HS-5 (cell line): ENCODE results near the gene SGCD.

Experiments
- DNase-seq: peaks from one replicate; pipeline ENCODE4 v3.0.0-alpha.2; 2012; ENCODE audit warnings: low read depth

SGCD gene

GRCh38 chr5:156693113-156693512 is 366.1 kb downstream of the SGCD start:
- DNase-seq = no peak

DNA sequence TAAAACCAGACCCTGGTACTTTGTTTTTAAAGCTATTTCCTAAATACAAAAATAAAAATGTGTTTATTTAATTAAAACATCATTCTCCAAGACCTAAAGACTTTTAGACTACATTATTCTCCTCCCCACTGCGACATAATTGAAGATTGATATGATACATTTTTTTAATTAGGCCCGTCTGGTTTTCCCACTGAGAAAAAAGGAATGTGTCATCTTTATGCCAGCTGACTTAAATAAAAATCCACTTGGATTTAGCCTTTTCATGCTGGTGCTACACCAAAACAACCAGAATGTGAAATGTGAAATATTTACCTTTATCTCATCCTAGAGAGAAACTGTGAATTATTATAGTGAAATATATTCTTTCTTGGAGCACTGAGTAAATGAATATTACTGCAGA is 367.6 kb downstream of the SGCD start:
- no peak for DNase-seq

DNA sequence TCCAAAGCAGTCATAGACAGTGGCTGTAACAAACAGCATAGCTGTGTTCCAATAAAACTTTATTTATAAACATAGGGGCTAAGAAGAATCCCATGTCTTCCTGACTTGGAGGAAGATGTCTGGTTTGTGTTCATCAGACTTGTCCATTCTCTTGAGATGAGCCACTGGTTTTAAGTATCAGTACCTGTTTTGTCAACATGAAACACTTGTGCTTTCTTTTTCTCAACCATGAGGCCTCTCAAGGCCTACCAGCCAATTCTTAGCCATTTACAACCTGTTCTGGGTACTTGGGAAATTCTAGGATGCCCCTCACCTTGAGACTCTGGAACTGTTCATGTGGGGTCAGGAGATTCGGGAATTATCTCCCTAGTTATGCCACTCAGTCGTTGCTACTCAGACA is 368.8 kb downstream of the SGCD start:
- DNase-seq = no peak

DNA sequence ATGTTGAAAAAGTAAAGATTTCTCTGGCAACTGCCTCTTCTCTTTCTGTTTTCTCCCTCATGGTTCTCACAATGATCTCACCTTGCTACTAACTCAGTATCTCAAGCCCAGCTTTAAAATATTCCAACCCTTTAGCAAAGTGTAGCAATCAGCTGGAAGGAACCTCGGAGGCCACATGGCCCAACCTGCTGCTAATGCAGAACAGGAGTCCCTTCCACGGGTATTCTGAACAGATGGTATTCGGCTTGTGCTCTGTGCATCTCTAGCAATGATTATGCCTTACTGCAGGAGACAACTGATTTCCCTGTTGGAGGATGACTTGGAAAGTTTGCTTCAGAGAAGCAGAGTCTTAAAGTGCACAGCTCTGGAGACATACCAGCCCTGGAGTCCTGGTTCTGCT is 371.4 kb downstream of the SGCD start:
- DNase-seq = no peak

- no peak for DNase-seq
Observed at GRCh38 chr5:156699147-156699546, 372.2 kb downstream of the SGCD start.

DNA sequence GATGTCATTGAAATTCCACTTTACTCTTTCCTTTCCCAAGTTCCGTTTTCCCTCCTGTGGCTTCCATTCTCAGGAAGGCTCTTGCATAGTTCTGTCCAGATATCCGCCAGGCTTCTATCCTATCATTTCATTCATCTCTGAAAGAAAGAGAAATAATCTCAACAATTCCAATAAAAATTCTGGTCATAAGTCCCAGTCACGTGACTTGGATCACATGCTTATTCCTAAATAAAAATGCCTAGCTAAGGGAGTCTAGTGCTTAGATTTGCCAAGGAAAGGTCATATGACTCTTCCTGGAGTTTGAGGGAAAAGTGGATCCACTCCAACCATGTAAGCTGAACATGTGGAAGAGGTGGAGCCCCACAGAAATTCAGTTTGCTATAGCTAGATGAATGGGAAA is 377.2 kb downstream of the SGCD start:
- no peak for DNase-seq

GRCh38 chr5:156706631-156707030 is 379.7 kb downstream of the SGCD start:
- DNase-seq = no peak

DNA sequence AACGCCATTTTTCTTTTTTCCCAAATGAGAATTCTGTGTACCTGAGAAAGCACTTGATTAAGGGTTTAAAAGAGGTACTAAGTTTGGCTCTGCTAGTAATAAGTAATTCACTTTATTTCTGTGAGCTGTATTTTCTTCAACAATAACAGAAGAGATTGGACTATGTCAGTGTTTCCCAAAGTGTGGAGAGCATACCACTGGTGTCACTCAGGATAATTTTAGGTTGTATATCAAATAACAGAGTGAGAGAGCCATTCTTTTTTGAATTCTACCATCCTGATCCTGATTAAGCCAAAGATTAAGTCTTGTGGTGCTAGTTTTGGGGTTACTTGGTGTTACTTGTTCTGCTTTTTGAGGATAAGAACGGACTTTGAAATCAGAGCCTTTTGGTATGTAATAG is 380.8 kb downstream of the SGCD start:
- DNase-seq = no peak

GRCh38 chr5:156715287-156715686 is 388.3 kb downstream of the SGCD start:
- DNase-seq = no peak

DNA sequence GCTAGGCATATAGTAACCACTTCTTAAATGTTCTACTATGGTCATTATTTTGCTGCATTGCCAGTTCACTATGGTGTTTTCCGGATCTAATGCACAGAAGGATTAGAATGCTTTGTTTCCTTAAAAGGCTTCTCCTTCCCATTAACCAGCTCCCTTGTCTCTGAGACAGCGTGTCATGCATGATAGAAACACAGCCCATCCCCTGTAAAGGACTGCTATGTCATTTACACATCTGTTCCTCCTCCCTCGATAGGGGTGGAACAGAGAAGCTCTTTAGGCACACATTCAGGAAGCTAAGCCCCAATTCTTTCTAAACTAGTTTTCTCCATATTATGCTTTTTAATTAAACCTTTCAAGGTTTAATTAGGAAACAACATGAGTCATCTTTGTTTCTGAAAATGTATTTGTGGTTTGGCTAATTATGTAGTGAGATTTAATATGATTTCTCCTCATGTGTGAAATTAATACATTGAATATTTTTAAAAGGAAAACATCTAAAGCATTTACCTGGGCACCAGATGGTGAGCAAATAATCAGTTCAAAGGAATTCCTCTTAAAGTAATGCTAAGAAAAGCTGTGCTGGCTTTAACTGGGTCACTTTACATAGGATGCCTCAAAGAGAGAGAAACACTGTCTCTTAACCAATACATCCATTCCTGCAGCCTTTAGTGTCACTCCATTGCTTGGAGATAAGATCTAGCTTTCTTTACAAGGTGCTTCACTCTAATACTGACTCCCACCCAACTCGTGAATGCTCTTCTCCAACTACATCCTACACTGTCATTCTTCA is 389.8 kb downstream of the SGCD start:
- DNase-seq = no peak

GRCh38 chr5:156718985-156719384 is 392.0 kb downstream of the SGCD start:
- DNase-seq = no peak

GRCh38 chr5:156722358-156722757 is 395.4 kb downstream of the SGCD start:
- DNase-seq = no peak

DNA sequence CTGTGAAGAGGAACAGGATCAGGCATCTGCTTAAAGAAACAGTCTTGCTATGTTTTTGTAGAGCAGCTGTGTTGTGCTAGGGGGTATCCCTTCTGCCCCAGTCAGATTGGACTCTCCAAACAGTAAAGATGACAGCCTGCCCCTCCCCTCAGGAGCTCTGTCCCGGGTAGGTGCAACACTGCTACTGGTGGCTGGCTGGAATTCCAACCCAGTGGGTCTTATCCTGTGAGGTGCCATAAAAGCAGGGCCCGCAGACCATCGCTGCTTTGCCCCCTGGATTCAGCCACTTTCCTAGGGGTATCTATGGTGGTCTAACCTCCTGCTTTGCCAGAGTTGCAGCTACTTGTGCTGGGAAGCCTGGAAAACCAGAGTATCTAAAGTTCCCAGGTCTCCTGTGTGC is 408.5 kb downstream of the SGCD start:
- no peak for DNase-seq

GRCh38 chr5:156741516-156741915 is 414.6 kb downstream of the SGCD start:
- no peak for DNase-seq

DNA sequence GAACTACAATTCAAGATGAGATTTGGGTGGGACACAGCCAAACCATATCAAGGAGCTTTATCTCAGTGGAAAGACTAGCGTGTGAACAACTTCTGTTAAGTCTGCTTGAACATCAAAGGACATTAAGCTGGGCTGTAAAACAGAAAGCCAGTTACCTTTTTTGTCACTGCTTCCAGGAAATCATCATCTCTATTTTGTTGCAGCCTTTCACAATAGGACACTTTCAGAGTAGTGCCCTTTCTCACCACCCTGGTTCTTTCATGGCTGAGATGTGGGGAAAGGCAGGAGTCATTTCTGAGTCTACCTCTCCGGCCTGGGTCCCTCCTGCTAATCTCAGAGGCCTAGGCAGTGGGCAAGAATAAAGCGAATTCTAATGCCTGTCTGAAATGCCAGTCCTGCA is 426.9 kb downstream of the SGCD start:
- no peak for DNase-seq

DNA sequence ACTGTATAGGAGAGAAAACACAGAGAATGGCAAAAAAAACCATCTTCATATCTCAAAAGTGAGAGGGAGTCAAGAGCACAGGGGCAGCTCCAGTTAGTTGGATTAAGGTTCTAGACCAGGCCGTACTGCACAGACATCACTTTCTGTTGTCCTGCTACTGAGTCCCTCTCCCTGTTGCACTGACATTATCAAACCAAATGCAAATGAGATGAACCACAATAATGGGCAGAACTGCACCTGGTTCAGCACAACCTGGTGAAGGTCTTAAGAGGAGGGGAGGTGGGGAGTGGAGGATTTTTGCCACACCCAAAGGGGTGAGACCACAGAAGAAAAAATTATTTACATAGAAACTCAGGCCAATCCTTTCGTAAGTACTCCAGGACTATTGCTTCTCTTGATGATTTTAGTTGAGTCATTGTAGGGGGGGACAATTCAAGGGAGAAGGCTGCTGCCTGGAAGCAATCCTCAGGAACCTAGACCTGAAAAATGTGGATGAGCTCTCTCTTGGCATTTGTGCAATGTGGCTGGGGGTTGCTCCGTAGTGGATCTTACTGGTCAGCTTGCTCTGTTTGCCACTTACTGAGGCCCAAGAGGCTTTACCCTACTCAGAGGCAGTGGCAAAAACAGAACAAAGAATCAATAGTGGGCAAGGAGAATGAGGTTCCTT is 428.6 kb downstream of the SGCD start:
- no peak for DNase-seq

- no peak for DNase-seq
Observed at GRCh38 chr5:156758011-156758791, 431.2 kb downstream of the SGCD start.

DNA sequence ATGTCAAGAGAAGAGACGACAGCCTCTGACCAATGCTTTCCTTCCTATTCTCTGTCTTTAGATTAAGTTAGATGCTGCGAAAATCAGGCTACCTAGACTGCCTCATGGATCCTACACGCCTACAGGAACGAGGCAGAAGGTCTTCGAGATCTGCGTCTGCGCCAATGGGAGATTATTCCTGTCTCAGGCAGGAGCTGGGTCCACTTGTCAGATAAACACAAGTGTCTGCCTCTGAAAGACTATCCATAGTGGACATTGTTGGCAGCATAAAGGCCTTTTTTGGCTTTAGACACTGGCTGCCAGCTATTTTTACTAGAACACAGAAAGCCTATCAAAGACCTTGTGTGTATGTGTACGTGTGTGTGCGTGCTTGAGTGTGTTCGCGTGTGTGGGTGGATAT is 432.2 kb downstream of the SGCD start:
- DNase-seq = no peak

- no peak for DNase-seq
Observed at GRCh38 chr5:156762771-156763170, 435.8 kb downstream of the SGCD start.

DNA sequence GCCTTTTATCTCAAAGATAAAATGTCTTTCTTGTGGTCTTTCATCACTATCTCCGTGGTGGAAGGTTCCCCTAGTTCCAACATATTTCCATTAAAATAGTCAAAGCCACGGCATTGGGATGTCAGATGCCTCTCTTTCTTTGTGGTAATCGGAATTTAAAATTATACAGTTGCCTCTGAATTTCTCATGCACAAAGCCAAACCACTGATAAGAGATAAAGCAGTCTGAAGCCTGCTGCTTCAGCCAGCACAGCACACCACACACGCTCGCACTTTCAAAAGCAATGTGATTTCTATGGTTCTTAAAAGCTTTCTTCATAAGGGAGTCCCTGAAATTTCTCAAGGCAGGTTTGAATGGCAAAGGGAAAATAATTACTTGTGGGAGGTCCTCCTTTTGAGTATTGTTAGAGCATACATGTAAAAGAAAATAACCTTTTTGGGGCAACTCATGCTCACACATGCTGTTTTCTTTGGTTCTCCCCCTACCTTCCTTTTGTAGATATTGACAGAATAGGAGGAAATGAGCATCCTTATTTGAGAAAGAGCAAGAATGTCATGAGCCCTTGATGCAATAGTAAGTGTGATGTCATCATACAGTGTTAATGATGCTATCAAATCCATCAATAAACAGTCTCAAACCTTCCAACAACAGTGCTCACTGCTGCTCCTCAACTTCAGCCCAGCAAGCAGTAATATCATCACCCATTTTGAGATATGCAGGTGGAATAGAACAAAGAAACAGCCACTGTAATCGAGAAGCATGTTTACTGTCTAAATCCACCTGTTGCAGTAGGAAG is 437.4 kb downstream of the SGCD start:
- DNase-seq = no peak

DNA sequence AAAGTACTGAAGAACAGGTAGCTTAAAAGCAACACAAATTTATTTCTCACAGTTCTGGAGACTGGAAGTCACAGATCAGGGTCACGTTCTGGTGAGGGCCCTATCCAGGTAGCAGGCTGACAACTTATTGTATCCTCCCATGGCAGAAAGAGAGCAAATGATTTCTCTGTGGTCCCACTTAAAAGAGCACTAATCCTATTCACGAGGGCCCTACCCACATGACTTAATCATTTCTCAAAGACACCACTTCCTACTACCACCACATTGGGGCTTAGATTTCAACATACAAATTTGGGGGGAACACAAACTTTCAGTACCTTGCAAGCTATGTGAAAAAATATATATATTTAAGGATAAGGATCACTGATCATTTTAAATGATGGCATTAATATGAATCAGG is 447.3 kb downstream of the SGCD start:
- no peak for DNase-seq

- DNase-seq = no peak
Observed at GRCh38 chr5:156778139-156778706, 451.3 kb downstream of the SGCD start.
